GM23338 (cell line): ENCODE measurements around the gene FBN2.

Experiments
- CREB1 ChIP-seq: fragments of 250-450 bp; sonication (Bioruptor Pico); IDR thresholded peaks from 2 replicates; pipeline ENCODE4 v1.5.0; 2020; ENCODE audit warnings: low read depth, mild to moderate bottlenecking, moderate library complexity
- CTCF ChIP-seq, 2 experiments: fragments of 200-600 bp in 1 of 2; sonication (generic) in 1 of 2; conservative IDR thresholded peaks; 2 replicates each; pipeline versions ENCODE4 v1.5.1 to v1.6.1; 2016 to 2017; ENCODE audit warnings: antibody characterized with exemption in 2 of 2, low read depth in 2 of 2, mild to moderate bottlenecking in 2 of 2, moderate library complexity in 1 of 2
- ETS1 ChIP-seq: IDR thresholded peaks from 2 replicates; pipeline ENCODE4 v1.6.1; 2016; ENCODE audit warnings: antibody characterized with exemption
- EZH2 ChIP-seq: fragments of 200-600 bp; sonication (generic); IDR thresholded peaks from one replicate; pipeline ENCODE4 v1.8.0; 2017; ENCODE audit warnings: antibody characterized with exemption, mild to moderate bottlenecking, low read depth; ENCODE audit not compliant: unreplicated experiment
- EZH2phosphoT487 ChIP-seq: fragments of 200-600 bp; sonication (generic); IDR thresholded peaks from one replicate; pipeline ENCODE4 v1.8.1; 2018; ENCODE audit warnings: antibody characterized with exemption; ENCODE audit not compliant: unreplicated experiment
- JUNB ChIP-seq: IDR thresholded peaks from one replicate; pipeline ENCODE4 v1.6.1; 2016; ENCODE audit warnings: antibody characterized with exemption; ENCODE audit not compliant: unreplicated experiment
- NANOG ChIP-seq: IDR thresholded peaks from 2 replicates; pipeline ENCODE4 v1.6.1; 2016; ENCODE audit warnings: antibody characterized with exemption, borderline replicate concordance
- POLR2AphosphoS5 ChIP-seq: IDR thresholded peaks from 2 replicates; pipeline ENCODE4 v1.6.1; 2016; ENCODE audit warnings: antibody characterized with exemption, low read depth
- REST ChIP-seq: IDR thresholded peaks from one replicate; pipeline ENCODE4 v1.6.1; 2018; ENCODE audit warnings: antibody characterized with exemption; ENCODE audit not compliant: unreplicated experiment
- STAT1 ChIP-seq: IDR thresholded peaks from one replicate; pipeline ENCODE4 v1.6.1; 2016; ENCODE audit warnings: antibody characterized with exemption; ENCODE audit not compliant: unreplicated experiment
- ZNF331 ChIP-seq: fragments of 250-450 bp; sonication (Bioruptor Pico); IDR thresholded peaks from 2 replicates; pipeline ENCODE4 v1.5.0; 2020; ENCODE audit warnings: low read depth, mild to moderate bottlenecking, moderate library complexity
- ZNF462 ChIP-seq: fragments of 250-450 bp; sonication (Bioruptor Pico); IDR thresholded peaks from 2 replicates; pipeline ENCODE4 v1.5.0; 2020; ENCODE audit warnings: mild to moderate bottlenecking, moderate library complexity

GRCh38 chr5:128245974-128246373 is 292.1 kb downstream of the FBN2 start:
- TF ChIP-seq CTCF (conservative IDR thresholded peaks at IDR 0.05; ENCODE audit: low read depth in 2 of 2) = no peak
- no peak for TF ChIP-seq STAT1
- no peak for TF ChIP-seq EZH2
- no peak for TF ChIP-seq EZH2phosphoT487
- TF ChIP-seq ZNF462 = no peak
- no peak for TF ChIP-seq CREB1 (CRISPR knock-in tag)
- TF ChIP-seq ZNF331 = no peak
- TF ChIP-seq POLR2AphosphoS5 = no peak
- TF ChIP-seq JUNB = no peak
- no peak for TF ChIP-seq ETS1
- TF ChIP-seq REST = no peak
- no peak for TF ChIP-seq NANOG
